ENCODE measurements around the gene CAMK2B.

The CAMK2B gene

DNA sequence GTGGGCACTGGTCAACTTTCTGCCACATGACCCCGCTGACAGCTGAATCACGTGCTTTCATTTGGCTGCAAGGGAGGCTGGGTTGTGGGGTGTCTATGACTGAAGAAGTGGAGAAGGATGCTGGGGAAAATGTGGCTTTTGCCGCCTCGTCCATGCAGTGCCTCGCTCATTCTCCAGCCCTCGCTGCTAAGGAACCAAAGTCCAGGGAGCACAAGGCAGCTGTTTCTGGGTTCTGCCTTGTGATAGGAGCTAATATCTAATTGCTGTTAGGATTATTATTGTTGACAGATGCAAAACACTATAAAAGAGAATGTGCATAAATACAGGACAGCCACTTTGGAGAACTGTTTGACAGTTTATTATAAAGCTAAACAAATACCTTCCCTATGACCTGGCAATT, 4.9 kb upstream of the CAMK2B start:
- TF ChIP-seq EZH2phosphoT487 (IDR thresholded peaks at IDR 0.05; ENCODE audit: borderline replicate concordance, low read length) = no peak
- TF ChIP-seq, protein P1, sequence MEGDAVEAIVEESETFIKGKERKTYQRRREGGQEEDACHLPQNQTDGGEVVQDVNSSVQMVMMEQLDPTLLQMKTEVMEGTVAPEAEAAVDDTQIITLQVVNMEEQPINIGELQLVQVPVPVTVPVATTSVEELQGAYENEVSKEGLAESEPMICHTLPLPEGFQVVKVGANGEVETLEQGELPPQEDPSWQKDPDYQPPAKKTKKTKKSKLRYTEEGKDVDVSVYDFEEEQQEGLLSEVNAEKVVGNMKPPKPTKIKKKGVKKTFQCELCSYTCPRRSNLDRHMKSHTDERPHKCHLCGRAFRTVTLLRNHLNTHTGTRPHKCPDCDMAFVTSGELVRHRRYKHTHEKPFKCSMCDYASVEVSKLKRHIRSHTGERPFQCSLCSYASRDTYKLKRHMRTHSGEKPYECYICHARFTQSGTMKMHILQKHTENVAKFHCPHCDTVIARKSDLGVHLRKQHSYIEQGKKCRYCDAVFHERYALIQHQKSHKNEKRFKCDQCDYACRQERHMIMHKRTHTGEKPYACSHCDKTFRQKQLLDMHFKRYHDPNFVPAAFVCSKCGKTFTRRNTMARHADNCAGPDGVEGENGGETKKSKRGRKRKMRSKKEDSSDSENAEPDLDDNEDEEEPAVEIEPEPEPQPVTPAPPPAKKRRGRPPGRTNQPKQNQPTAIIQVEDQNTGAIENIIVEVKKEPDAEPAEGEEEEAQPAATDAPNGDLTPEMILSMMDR (IDR thresholded peaks at IDR 0.05; ENCODE audit: low read depth, low read length, poor library complexity, severe bottlenecking) = no peak
- Histone ChIP-seq H3K9me2 (replicated peaks; ENCODE audit: control insufficient read depth, low read length) (no peaks in the 10 kb centered on the region), H3K4me3 (ENCODE audit: low read length) (no peak overlapping the region), H3K9me3 (ENCODE audit: control insufficient read depth, insufficient read depth, low read length) (no peaks in the 10 kb centered on the region), H3K27me3 (ENCODE audit: control insufficient read depth, low read length) (peaks cover 20% of the 10 kb centered on the region), H3K36me3 (ENCODE audit: control insufficient read depth, low read length) (no peaks in the 10 kb centered on the region), H3K79me2 (ENCODE audit: control insufficient read depth, low read length) (no peaks in the 10 kb centered on the region), H3F3A (ENCODE audit: control insufficient read depth, insufficient read depth) (no peaks in the 10 kb centered on the region), H3K4me1 (ENCODE audit: control insufficient read depth, low read length) (no peaks in the 10 kb centered on the region), H3K27ac (ENCODE audit: low read depth, low read length) (no peak overlapping the region), H4K20me1 (ENCODE audit: control insufficient read depth, insufficient read depth, low read depth, low read length) (no peaks in the 10 kb centered on the region), H3K4me2 (ENCODE audit: low read length) (no peak overlapping the region)

DNA sequence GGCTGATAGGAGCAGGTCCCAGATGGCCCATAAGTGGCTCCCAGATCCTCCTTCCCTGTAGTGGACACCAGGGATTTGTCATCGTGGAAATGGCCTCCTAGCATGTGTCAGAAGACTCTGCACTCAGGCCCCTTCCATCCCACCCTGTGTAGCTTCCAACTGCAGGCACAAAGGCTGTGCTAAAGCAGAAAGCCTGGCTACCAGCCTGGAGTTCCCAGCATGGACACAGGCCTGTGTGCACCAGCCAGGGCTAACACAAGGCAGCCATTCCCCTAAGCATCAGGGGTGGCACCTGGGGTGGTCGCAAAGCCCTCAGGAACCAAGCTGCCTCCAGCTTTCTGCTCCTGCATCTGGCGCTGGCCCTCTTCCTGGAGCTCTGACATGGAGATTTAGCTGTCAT, 4.5 kb upstream of the CAMK2B start:
- H4K20me1 ChIP-seq (ENCODE audit: control insufficient read depth, insufficient read depth, low read depth, low read length) = no peaks in the 10 kb centered on the region
- TF ChIP-seq, protein P1 (IDR thresholded peaks at IDR 0.05; ENCODE audit: low read depth, low read length, poor library complexity, severe bottlenecking) = no peak
- no peak for TF ChIP-seq EZH2phosphoT487 (IDR thresholded peaks at IDR 0.05; ENCODE audit: borderline replicate concordance, low read length)

DNA sequence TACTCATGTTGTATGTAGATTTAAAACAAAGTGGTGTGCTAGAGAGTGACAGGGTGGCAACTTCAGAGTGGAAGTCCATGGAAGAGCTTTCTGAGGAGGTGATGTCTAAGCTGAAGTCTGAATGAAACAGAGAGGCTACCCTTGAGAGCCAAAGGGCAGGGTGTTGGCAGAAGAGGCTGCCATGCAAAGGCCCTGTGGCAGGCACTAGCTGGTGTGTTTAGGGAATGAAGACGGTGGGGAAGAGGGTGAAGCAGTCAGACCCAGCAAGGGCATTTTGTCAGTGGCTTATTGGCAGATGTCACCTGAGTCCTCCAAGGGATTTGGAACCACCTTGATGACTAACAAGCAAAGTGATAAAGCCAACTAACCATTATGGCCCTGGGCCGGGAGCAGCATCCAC, 3.7 kb upstream of the CAMK2B start:
- Histone ChIP-seq H3K4me1 (ENCODE audit: control insufficient read depth, low read length) (no peaks in the 10 kb centered on the region), H3K9me3 (ENCODE audit: control insufficient read depth, insufficient read depth, low read length) (no peaks in the 10 kb centered on the region), H3K4me3 (ENCODE audit: low read length) (no peak overlapping the region), H4K20me1 (ENCODE audit: control insufficient read depth, insufficient read depth, low read depth, low read length) (no peaks in the 10 kb centered on the region), H3K79me2 (ENCODE audit: control insufficient read depth, low read length) (no peaks in the 10 kb centered on the region), H3K36me3 (ENCODE audit: control insufficient read depth, low read length) (no peaks in the 10 kb centered on the region), H3F3A (ENCODE audit: control insufficient read depth, insufficient read depth) (no peaks in the 10 kb centered on the region), H3K27me3 (ENCODE audit: control insufficient read depth, low read length) (peaks cover 27% of the 10 kb centered on the region), H3K4me2 (ENCODE audit: low read length) (no peak overlapping the region), H3K27ac (ENCODE audit: low read depth, low read length) (no peak overlapping the region), H3K9me2 (replicated peaks; ENCODE audit: control insufficient read depth, low read length) (no peaks in the 10 kb centered on the region)
- TF ChIP-seq, protein P1 (IDR thresholded peaks at IDR 0.05; ENCODE audit: low read depth, low read length, poor library complexity, severe bottlenecking) = no peak
- no peak for TF ChIP-seq EZH2phosphoT487 (IDR thresholded peaks at IDR 0.05; ENCODE audit: borderline replicate concordance, low read length)

More for the DNA sequence above, 4.5 kb upstream of the CAMK2B start:
- Histone ChIP-seq H3K4me3 (ENCODE audit: low read length) (no peak overlapping the region), H3K4me1 (ENCODE audit: control insufficient read depth, low read length) (no peaks in the 10 kb centered on the region), H3K36me3 (ENCODE audit: control insufficient read depth, low read length) (no peaks in the 10 kb centered on the region), H3F3A (ENCODE audit: control insufficient read depth, insufficient read depth) (no peaks in the 10 kb centered on the region), H3K27ac (ENCODE audit: low read depth, low read length) (no peak overlapping the region), H3K4me2 (ENCODE audit: low read length) (no peak overlapping the region), H3K79me2 (ENCODE audit: control insufficient read depth, low read length) (no peaks in the 10 kb centered on the region), H3K9me3 (ENCODE audit: control insufficient read depth, insufficient read depth, low read length) (no peaks in the 10 kb centered on the region), H3K27me3 (ENCODE audit: control insufficient read depth, low read length) (peaks cover 20% of the 10 kb centered on the region), H3K9me2 (replicated peaks; ENCODE audit: control insufficient read depth, low read length) (no peaks in the 10 kb centered on the region)

DNA sequence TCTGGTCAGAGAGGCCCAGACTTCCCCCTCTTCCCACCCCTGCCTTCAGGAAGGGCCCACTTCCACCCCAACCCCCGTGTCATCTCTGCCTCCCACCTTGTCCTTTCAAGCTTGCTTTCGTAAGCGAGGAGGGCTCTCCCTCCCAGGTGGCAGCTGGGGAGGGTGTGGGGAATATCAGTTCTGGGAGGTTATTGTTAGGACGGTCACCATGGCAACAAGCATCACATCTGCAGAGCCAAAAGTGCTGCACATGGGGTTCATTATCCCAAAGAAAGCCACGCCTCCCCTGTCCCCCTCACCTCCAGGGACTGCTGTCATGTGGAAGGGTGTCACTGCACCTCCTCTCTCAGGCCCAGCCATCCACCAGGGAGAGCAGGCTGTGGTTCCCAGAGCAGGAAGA, 2.6 kb upstream of the CAMK2B start:
- Histone ChIP-seq H3K4me3 (ENCODE audit: low read length) (no peak overlapping the region), H3K9me3 (ENCODE audit: control insufficient read depth, insufficient read depth, low read length) (no peaks in the 10 kb centered on the region), H3K4me1 (ENCODE audit: control insufficient read depth, low read length) (no peaks in the 10 kb centered on the region), H3K27me3 (ENCODE audit: control insufficient read depth, low read length) (peaks cover 37% of the 10 kb centered on the region), H3F3A (ENCODE audit: control insufficient read depth, insufficient read depth) (no peaks in the 10 kb centered on the region), H3K36me3 (ENCODE audit: control insufficient read depth, low read length) (no peaks in the 10 kb centered on the region), H3K4me2 (ENCODE audit: low read length) (no peak overlapping the region), H3K9me2 (replicated peaks; ENCODE audit: control insufficient read depth, low read length) (no peaks in the 10 kb centered on the region), H3K79me2 (ENCODE audit: control insufficient read depth, low read length) (no peaks in the 10 kb centered on the region), H3K27ac (ENCODE audit: low read depth, low read length) (no peak overlapping the region), H4K20me1 (ENCODE audit: control insufficient read depth, insufficient read depth, low read depth, low read length) (no peaks in the 10 kb centered on the region)
- TF ChIP-seq EZH2phosphoT487 (IDR thresholded peaks at IDR 0.05; ENCODE audit: borderline replicate concordance, low read length) = no peak
- TF ChIP-seq, protein P1 (IDR thresholded peaks at IDR 0.05; ENCODE audit: low read depth, low read length, poor library complexity, severe bottlenecking) = no peak
